Smooth muscle cell (in vitro differentiated cells): ENCODE results near the gene AGBL1. TPM values are rescaled to one million over a fixed set of nuclear protein-coding genes. Genes with fewer than 3 reads are reported as not detected.

Source experiments
- DNase-seq: peaks from one replicate; lab custom pipeline; 2025; ENCODE audit not compliant: unreplicated experiment; lab: John Stamatoyannopoulos, UW
- H2AFZ ChIP-seq: fragments of 200-600 bp; sonication (generic); 2 replicates; pipeline ENCODE4 v1.6.0; 2016; ENCODE audit warnings: antibody characterized with exemption, low read depth, mild to moderate bottlenecking
- H3F3A ChIP-seq: fragments of 200-600 bp; sonication (generic); 2 replicates; pipeline ENCODE4 v1.6.0; 2017; ENCODE audit warnings: antibody characterized with exemption, low read depth
- H3K27ac ChIP-seq: fragments of 200-600 bp; sonication (generic); 2 replicates; pipeline ENCODE4 v1.5.1; 2016; ENCODE audit warnings: low read depth, mild to moderate bottlenecking
- H3K27me3 ChIP-seq: fragments of 200-600 bp; sonication (generic); 2 replicates; pipeline ENCODE4 v1.6.1; 2016; ENCODE audit warnings: low read depth, mild to moderate bottlenecking
- H3K36me3 ChIP-seq: fragments of 200-600 bp; sonication (generic); 2 replicates; pipeline ENCODE4 v1.5.1; 2016; ENCODE audit warnings: low read depth
- H3K4me1 ChIP-seq: fragments of 200-600 bp; sonication (generic); 2 replicates; pipeline ENCODE4 v1.5.1; 2016; ENCODE audit warnings: low read depth
- H3K4me2 ChIP-seq: fragments of 200-600 bp; sonication (generic); 2 replicates; pipeline ENCODE4 v1.6.0; 2016; ENCODE audit warnings: mild to moderate bottlenecking
- H3K4me3 ChIP-seq: fragments of 200-600 bp; sonication (generic); 2 replicates; pipeline ENCODE4 v1.5.1; 2016; ENCODE audit warnings: mild to moderate bottlenecking
- H3K79me2 ChIP-seq: fragments of 200-600 bp; sonication (generic); 2 replicates; pipeline ENCODE4 v1.6.0; 2016; ENCODE audit warnings: low read depth, mild to moderate bottlenecking
- H3K9ac ChIP-seq: fragments of 200-600 bp; sonication (generic); 2 replicates; pipeline ENCODE4 v1.6.0; 2016; ENCODE audit warnings: low read depth
- H3K9me3 ChIP-seq: fragments of 200-600 bp; sonication (generic); replicated peaks from 2 replicates; pipeline ENCODE4 v1.5.1; 2016; ENCODE audit warnings: low read depth
- H4K20me1 ChIP-seq: fragments of 200-600 bp; sonication (generic); 2 replicates; pipeline ENCODE4 v1.6.0; 2016; ENCODE audit warnings: low read depth
- CTCF ChIP-seq: fragments of 200-600 bp; sonication (generic); IDR thresholded peaks from 2 replicates; pipeline ENCODE4 v1.5.1; 2017; ENCODE audit warnings: borderline replicate concordance, mild to moderate bottlenecking, antibody characterized with exemption; ENCODE audit not compliant: insufficient read depth, poor library complexity, severe bottlenecking
- WGBS: methylation state at CpG from one replicate; pipeline ENCODE4 v1.1.7; 2016; ENCODE audit warnings: low lambda C conversion rate; 5-methylcytosine and 5-hydroxymethylcytosine counted together
- polyA plus RNA-seq: library from polyadenylated mRNA; unstranded; fragments of >200 nt; fragmentation: Nextera tagmentation; extraction: Ambion mirVana; gene quantifications from 2 replicates; pipeline ENCODE4 v1.2.1, GENCODE V29; 2016
- total RNA-seq: library from RNA; depleted of rRNA; stranded (reverse); fragments of >200 nt; gene quantifications from 2 replicates; pipeline ENCODE4 v1.2.3, GENCODE V29; 2014

Gene AGBL1
- total and polyA plus RNA-seq, 2 experiments from 2014 or later, result not detected

GRCh38 chr15:86316216-86316615 lies 236.5 kb downstream of the AGBL1 start:
- Histone ChIP-seq H3K9me3 (no peaks in the 10 kb centered on the region), H3F3A (peaks cover 5% of the 10 kb centered on the region), H3K4me1 (peaks cover 12% of the 10 kb centered on the region), H3K27ac (peak overlapping the region; percentile 50), H3K4me2 (peak overlapping the region; percentile 56), H3K4me3 (no peak overlapping the region), H4K20me1 (no peaks in the 10 kb centered on the region), H3K27me3 (no peaks in the 10 kb centered on the region), H3K79me2 (no peaks in the 10 kb centered on the region), H3K9ac (no peak overlapping the region), H2AFZ (peak overlapping the region; percentile 83), H3K36me3 (no peaks in the 10 kb centered on the region)
- WGBS, result 63% methylated on average over 8 of the region's 8 CpGs
- no peak for DNase-seq
- TF ChIP-seq CTCF, result no peak

- no peak for DNase-seq
- no peaks in the 10 kb centered on the region for H4K20me1 ChIP-seq
- no peaks in the 10 kb centered on the region for H3K36me3 ChIP-seq
- H3K27ac ChIP-seq, result peak overlapping the region; percentile 50
- TF ChIP-seq CTCF, result no peak
- no peak overlapping the region for H3K9ac ChIP-seq
- H3F3A ChIP-seq, result peaks cover 5% of the 10 kb centered on the region
- peaks cover 12% of the 10 kb centered on the region for H3K4me1 ChIP-seq
- no peaks in the 10 kb centered on the region for H3K27me3 ChIP-seq
- H3K4me2 ChIP-seq, result peak overlapping the region; percentile 56
- no peak overlapping the region for H3K4me3 ChIP-seq
- H3K79me2 ChIP-seq, result no peaks in the 10 kb centered on the region
- H3K9me3 ChIP-seq, result no peaks in the 10 kb centered on the region
- peak overlapping the region; percentile 83 for H2AFZ ChIP-seq
- 38% methylated on average over 6 of the region's 6 CpGs for WGBS
Measured at GRCh38 chr15:86316726-86317383, 237.2 kb downstream of the AGBL1 start.

GRCh38 chr15:86317384-86317740 lies 237.7 kb downstream of the AGBL1 start:
- WGBS, result 74% methylated on average over 4 of the region's 4 CpGs
- H3K4me3 ChIP-seq, result no peak overlapping the region
- no peak overlapping the region for H3K4me2 ChIP-seq
- peaks cover 12% of the 10 kb centered on the region for H3K4me1 ChIP-seq
- DNase-seq, result no peak
- no peaks in the 10 kb centered on the region for H4K20me1 ChIP-seq
- H3K36me3 ChIP-seq, result no peaks in the 10 kb centered on the region
- no peaks in the 10 kb centered on the region for H3K79me2 ChIP-seq
- H3F3A ChIP-seq, result peaks cover 5% of the 10 kb centered on the region
- no peak for TF ChIP-seq CTCF
- peak overlapping the region; percentile 50 for H3K27ac ChIP-seq
- H2AFZ ChIP-seq, result peak overlapping the region; percentile 83
- no peaks in the 10 kb centered on the region for H3K27me3 ChIP-seq
- no peaks in the 10 kb centered on the region for H3K9me3 ChIP-seq
- H3K9ac ChIP-seq, result no peak overlapping the region

GRCh38 chr15:86322629-86323028 lies 243.0 kb downstream of the AGBL1 start:
- WGBS, result 62% methylated on average over 1 of the region's 1 CpG
- H3K27me3 ChIP-seq, result no peaks in the 10 kb centered on the region
- H3F3A ChIP-seq, result no peaks in the 10 kb centered on the region
- H3K4me1 ChIP-seq, result no peaks in the 10 kb centered on the region
- no peaks in the 10 kb centered on the region for H3K36me3 ChIP-seq
- no peak overlapping the region for H3K9ac ChIP-seq
- H3K9me3 ChIP-seq, result no peaks in the 10 kb centered on the region
- H4K20me1 ChIP-seq, result no peaks in the 10 kb centered on the region
- H3K4me2 ChIP-seq, result no peak overlapping the region
- TF ChIP-seq CTCF, result no peak
- H3K79me2 ChIP-seq, result no peaks in the 10 kb centered on the region
- H3K27ac ChIP-seq, result no peak overlapping the region
- no peak for DNase-seq
- H3K4me3 ChIP-seq, result no peak overlapping the region
- no peak overlapping the region for H2AFZ ChIP-seq
